ENCODE results near the gene ATM. TPM values are rescaled to one million over a fixed set of nuclear protein-coding genes. Genes with fewer than 3 reads are reported as not detected.

ATM gene
- total and polyA plus RNA-seq, 10 of the 15 experiments (the other 5 are each of a cell fraction or from before 2014, with no cell fraction given), result 10.0 to 91.5 (median 40.2) TPM

DNA sequence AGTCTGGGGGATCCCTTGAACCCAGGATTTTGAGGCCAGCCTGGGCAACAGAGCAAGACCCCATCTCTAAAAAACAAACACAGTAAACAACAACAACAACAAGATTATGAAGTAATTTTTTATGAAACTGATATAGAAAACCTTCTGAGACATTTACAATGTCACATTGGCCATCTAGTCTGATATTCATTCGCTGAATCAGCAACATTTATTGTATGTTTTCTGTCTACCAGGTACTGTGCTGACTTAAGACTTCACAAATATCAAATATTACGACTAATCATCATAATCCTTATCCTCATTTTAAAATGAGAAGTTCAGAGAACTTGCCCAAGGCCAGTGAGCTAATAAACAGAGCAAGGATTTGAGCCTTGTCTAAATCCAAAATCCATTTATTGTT is 120.8 kb downstream of the ATM start (continued):
- no peak for TF ChIP-seq BMI1 (IDR thresholded peaks at IDR 0.05; ENCODE audit: borderline replicate concordance)
- no peak for TF ChIP-seq SIX5 (IDR thresholded peaks at IDR 0.05; ENCODE audit: low read depth, low read length, severe bottlenecking)
- TF ChIP-seq RAD21 (IDR thresholded peaks at IDR 0.05; ENCODE audit: insufficient read depth, low read depth, low read length), result no peak
- TF ChIP-seq IRF4 (IDR thresholded peaks at IDR 0.05; ENCODE audit: low read depth, low read length), result no peak
- TF ChIP-seq JUNB (IDR thresholded peaks at IDR 0.05), result no peak
- no peak for TF ChIP-seq NR2C1 (IDR thresholded peaks at IDR 0.05)
- TF ChIP-seq HCFC1 (IDR thresholded peaks at IDR 0.05; ENCODE audit: low read length), result no peak
- TF ChIP-seq ZNF384 (IDR thresholded peaks at IDR 0.05; ENCODE audit: borderline replicate concordance, low read depth, low read length), result no peak
- no peak for TF ChIP-seq MEF2A (IDR thresholded peaks at IDR 0.05; ENCODE audit: insufficient read depth, low read depth, low read length)
- TF ChIP-seq MAX (IDR thresholded peaks at IDR 0.05; ENCODE audit: low read depth, low read length), result no peak
- no peak for TF ChIP-seq MYB (IDR thresholded peaks at IDR 0.05; ENCODE audit: borderline replicate concordance, low read depth, low read length)

DNA sequence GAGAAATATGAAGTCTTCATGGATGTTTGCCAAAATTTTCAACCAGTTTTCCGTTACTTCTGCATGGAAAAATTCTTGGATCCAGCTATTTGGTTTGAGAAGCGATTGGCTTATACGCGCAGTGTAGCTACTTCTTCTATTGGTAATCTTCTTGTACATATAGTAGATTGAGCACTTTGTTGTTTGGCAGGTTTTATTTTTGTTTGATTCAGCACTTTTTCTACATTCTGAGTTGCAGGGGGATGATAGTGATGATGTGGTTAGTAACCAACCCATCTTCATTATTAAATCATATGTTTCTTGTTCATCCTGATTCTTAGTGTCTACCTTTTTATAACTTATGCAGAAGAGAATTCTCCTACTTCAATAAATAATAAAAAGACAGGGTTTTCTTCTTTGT is 122.9 kb downstream of the ATM start:
- no peak for FAIRE-seq
- RAD21 ChIA-PET (ENCODE audit: unreplicated experiment), result no interaction called here
- intact Hi-C loops (cut with micrococcal nuclease; ENCODE audit: unreplicated experiment), result no loop called here

More for the DNA sequence above, 122.9 kb downstream of the ATM start:
- Histone ChIP-seq H2AFZ (ENCODE audit: control insufficient read depth, low read depth, low read length) (no peak overlapping the region), H3K4me3 (no peak overlapping the region), H3K36me3 (ENCODE audit: control insufficient read depth in 2 of 2, insufficient read depth in 2 of 2, low read length in 1 of 2) (peaks cover 0 to 7% of the 10 kb centered on the region in 2 experiments; a peak in 1 of 4 replicates), H4K20me1 (ENCODE audit: control insufficient read depth, insufficient read depth) (no peaks in the 10 kb centered on the region), H3K4me1 (ENCODE audit: control insufficient read depth, insufficient read depth, low read length) (no peaks in the 10 kb centered on the region), H3K27me3 (replicated peaks in 1 of 2; ENCODE audit: control insufficient read depth in 2 of 2, insufficient read depth in 2 of 2, low read length in 1 of 2) (no peaks in the 10 kb centered on the region), H3K9ac (ENCODE audit: control insufficient read depth, insufficient read depth, low read length) (no peak overlapping the region), H3K9me3 (replicated peaks; ENCODE audit: control insufficient read depth, insufficient read depth, low read length) (no peaks in the 10 kb centered on the region), H3K27ac (ENCODE audit: control insufficient read depth, insufficient read depth) (no peak overlapping the region), H3K79me2 (ENCODE audit: control insufficient read depth, insufficient read depth, low read length) (no peaks in the 10 kb centered on the region), H3K4me2 (ENCODE audit: control insufficient read depth, insufficient read depth) (no peak overlapping the region)
- ChIA-PET CTCF (interaction anchor here (0.7 to 1.2 kb wide), 2 partner anchors 105 to 310 kb away, joined by 3 read pairs; no protein-coding TSS in a partner anchor), SMC1A (ENCODE audit: uncharacterized antibody, unreplicated experiment) (interaction anchor here (0.8 to 1.4 kb wide), 4 partner anchors 10 to 301 kb away, joined by 4 read pairs; no protein-coding TSS in a partner anchor), POLR2A (no interaction called here)
- in situ Hi-C loops (cut with MboI), result no loop called here
- TF ChIP-seq PML (IDR thresholded peaks at IDR 0.05; ENCODE audit: low read length), result no peak
- ATAC-seq, result no peak
- DNase-seq (ENCODE audit: low read depth, low spot score), result no peak
- 99% methylated on average over 4 of the region's 4 CpGs for WGBS (ENCODE audit: insufficient coverage, insufficient replicate concordance, low lambda C conversion rate, missing lambda C conversion rate)
- BruUV-seq (replicated peaks), result no TSS peak

Data from GM12878 (cell line).